Measurements from ENCODE around the gene BARX1. TPM values are rescaled to one million over a fixed set of nuclear protein-coding genes. Genes with fewer than 3 reads are reported as not detected.
"Not testable (repeated sequence)": the region's sequence is repeated elsewhere in the genome, so short reads cannot be mapped to it uniquely, and the experiment has no call there.

Gene BARX1
- total RNA-seq, 1 donor from 2014 or later = not detected

GRCh38 chr9:93942161-93942560 lies 13.0 kb downstream of the BARX1 start:
- intact Hi-C loops (cut with micrococcal nuclease) = no loop called here
- no peak overlapping the region for H3K27ac ChIP-seq (replicated peaks)
- H3K36me3 ChIP-seq = no peaks in the 10 kb centered on the region
- no peaks in the 10 kb centered on the region for H3K9me3 ChIP-seq (replicated peaks)
- no peak for TF ChIP-seq CTCF (IDR thresholded peaks at IDR 0.05; ENCODE audit: borderline replicate concordance)
- DNase-seq = no peak
- peaks cover 100% of the 10 kb centered on the region for H3K27me3 ChIP-seq (ENCODE audit: low read depth)
- no peak overlapping the region for H3K4me3 ChIP-seq
- peaks cover 9% of the 10 kb centered on the region for H3K4me1 ChIP-seq

DNA sequence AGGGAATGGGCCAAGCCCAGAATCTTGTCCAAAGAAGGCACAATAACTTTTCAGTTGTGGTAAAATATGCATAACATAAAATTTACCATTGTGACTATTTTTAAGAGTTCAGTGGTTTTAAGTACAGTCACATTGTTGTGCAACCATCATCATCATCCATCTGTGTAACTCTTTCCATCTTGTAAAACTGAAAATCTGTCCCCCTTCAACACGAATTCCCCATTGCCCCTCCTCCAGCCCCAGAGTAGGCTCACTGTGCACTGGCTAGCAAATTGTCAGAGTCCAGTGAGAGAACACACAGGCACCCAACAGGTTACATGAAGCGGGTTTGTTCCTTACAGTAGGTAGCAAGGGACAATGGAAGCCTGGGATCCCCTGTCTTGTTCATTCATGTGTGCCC lies 13.7 kb downstream of the BARX1 start:
- Histone ChIP-seq H3K9me3 (replicated peaks) (no peaks in the 10 kb centered on the region), H3K27ac (replicated peaks) (no peak overlapping the region), H3K36me3 (no peaks in the 10 kb centered on the region), H3K4me1 (peaks cover 9% of the 10 kb centered on the region), H3K27me3 (ENCODE audit: low read depth) (peaks cover 100% of the 10 kb centered on the region), H3K4me3 (no peak overlapping the region)
- intact Hi-C loops (cut with micrococcal nuclease) = no loop called here
- DNase-seq = no peak
- no peak for TF ChIP-seq CTCF (IDR thresholded peaks at IDR 0.05; ENCODE audit: borderline replicate concordance)

- intact Hi-C loops (cut with micrococcal nuclease) = no loop called here
- peaks cover 6% of the 10 kb centered on the region for H3K4me1 ChIP-seq
- H3K27me3 ChIP-seq (ENCODE audit: low read depth) = peaks cover 100% of the 10 kb centered on the region
- H3K36me3 ChIP-seq = no peaks in the 10 kb centered on the region
- H3K4me3 ChIP-seq = no peak overlapping the region
- DNase-seq = no peak
- TF ChIP-seq CTCF (IDR thresholded peaks at IDR 0.05; ENCODE audit: borderline replicate concordance) = no peak
- H3K27ac ChIP-seq (replicated peaks) = no peak overlapping the region
- no peaks in the 10 kb centered on the region for H3K9me3 ChIP-seq (replicated peaks)
Measured at GRCh38 chr9:93940951-93941350, 14.2 kb downstream of the BARX1 start.

GRCh38 chr9:93939589-93939988 lies 15.6 kb downstream of the BARX1 start:
- DNase-seq; intact Hi-C loops (cut with micrococcal nuclease); H3K4me3 ChIP-seq; H3K9me3 ChIP-seq (replicated peaks); H3K4me1 ChIP-seq; H3K36me3 ChIP-seq; H3K27ac ChIP-seq (replicated peaks): not testable (repeated sequence)
- H3K27me3 ChIP-seq (ENCODE audit: low read depth) = peaks cover 99% of the 10 kb centered on the region

DNA sequence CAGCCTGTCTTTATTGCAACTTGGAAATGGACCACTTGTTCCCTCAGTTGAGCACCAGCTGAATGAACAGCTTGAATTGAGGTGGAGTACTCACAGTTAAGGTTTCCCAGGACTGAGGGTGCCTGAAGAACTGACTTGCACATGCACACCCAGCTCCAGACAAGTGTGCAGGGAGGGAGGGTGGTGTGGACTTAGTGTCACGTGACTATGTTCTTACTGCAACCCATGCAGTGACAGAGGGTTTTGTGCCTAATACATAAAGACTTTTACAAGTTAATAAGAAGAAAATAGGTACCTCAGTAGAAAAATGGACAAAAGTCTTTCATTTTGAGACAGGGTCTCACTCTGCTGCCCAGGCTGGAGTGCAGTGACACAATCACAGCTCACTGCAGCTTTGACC lies 18.0 kb downstream of the BARX1 start:
- DNase-seq = no peak
- Histone ChIP-seq H3K27me3 (ENCODE audit: low read depth) (peaks cover 99% of the 10 kb centered on the region), H3K36me3 (no peaks in the 10 kb centered on the region), H3K4me3 (no peak overlapping the region), H3K9me3 (replicated peaks) (no peaks in the 10 kb centered on the region), H3K27ac (replicated peaks) (no peak overlapping the region), H3K4me1 (no peaks in the 10 kb centered on the region)
- TF ChIP-seq CTCF (IDR thresholded peaks at IDR 0.05; ENCODE audit: borderline replicate concordance) = no peak
- intact Hi-C loops (cut with micrococcal nuclease) = no loop called here

DNA sequence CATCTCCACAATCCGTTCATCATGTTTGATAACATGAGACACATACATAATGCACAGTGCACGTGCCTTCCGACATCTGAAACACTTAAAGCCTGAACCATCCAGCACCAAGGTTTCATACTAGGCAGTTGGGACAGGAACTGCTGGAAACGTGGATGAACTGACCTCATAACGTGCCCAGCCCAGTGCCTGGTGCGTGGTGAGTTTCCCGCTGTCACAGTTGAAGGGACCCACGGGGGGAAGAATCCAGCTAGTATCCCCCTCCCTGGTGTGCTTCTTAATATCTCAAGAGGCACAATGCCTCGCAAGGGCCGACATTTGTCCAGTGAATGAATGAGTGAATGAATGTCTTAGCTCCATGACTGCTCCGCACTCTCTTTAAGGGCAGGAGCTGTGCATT lies 23.2 kb downstream of the BARX1 start:
- Histone ChIP-seq H3K4me3 (no peak overlapping the region), H3K9me3 (replicated peaks) (no peaks in the 10 kb centered on the region), H3K36me3 (no peaks in the 10 kb centered on the region), H3K4me1 (no peaks in the 10 kb centered on the region), H3K27ac (replicated peaks) (no peak overlapping the region), H3K27me3 (ENCODE audit: low read depth) (peaks cover 97% of the 10 kb centered on the region)
- intact Hi-C loops (cut with micrococcal nuclease) = no loop called here
- DNase-seq = no peak
- no peak for TF ChIP-seq CTCF (IDR thresholded peaks at IDR 0.05; ENCODE audit: borderline replicate concordance)
